ENCODE data around the gene ARHGAP21.

ARHGAP21 gene

GRCh38 chr10:24575481-24576002, 148.1 kb downstream of the ARHGAP21 start:
- H3K9ac ChIP-seq, result no peak overlapping the region
- no peaks in the 10 kb centered on the region; a peak in 1 of 22 replicates for H4K20me1 ChIP-seq
- no peak overlapping the region for H3K27ac ChIP-seq
- no peak for TF ChIP-seq Cebpa-rat (IDR thresholded peaks at IDR 0.05)
- no peaks in the 10 kb centered on the region for H3K27me3 ChIP-seq
- peaks cover 0 to 5% (median 0%) of the 10 kb centered on the region in 10 experiments; a peak in 1 of 20 replicates for H3K4me1 ChIP-seq
- peaks cover 0 to 5% (median 0%) of the 10 kb centered on the region in 11 experiments; a peak in 2 of 22 replicates for H3K9me3 ChIP-seq (replicated peaks in 1 of 11)
- no peak overlapping the region for H3K4me2 ChIP-seq
- 0 out of 22 replicates have a peak, but pooled peaks cover 0 to under 1% (median 0%) of the 10 kb centered on the region in 11 experiments for H3K36me3 ChIP-seq
- no peak overlapping the region for H3K4me3 ChIP-seq

- Histone ChIP-seq H3K36me3 (no peaks in the 10 kb centered on the region), H3K27me3 (no peaks in the 10 kb centered on the region), H3K9me3 (replicated peaks in 1 of 11) (peaks cover 0 to 5% (median 0%) of the 10 kb centered on the region in 11 experiments; a peak in 2 of 22 replicates), H3K4me1 (no peaks in the 10 kb centered on the region), H4K20me1 (no peaks in the 10 kb centered on the region; a peak in 1 of 22 replicates), H3K4me3 (no peak overlapping the region), H3K4me2 (no peak overlapping the region), H3K9ac (no peak overlapping the region), H3K27ac (no peak overlapping the region)
- no peak for TF ChIP-seq Cebpa-rat (IDR thresholded peaks at IDR 0.05)
Observed at GRCh38 chr10:24574578-24575155, 149.0 kb downstream of the ARHGAP21 start.

- Histone ChIP-seq H3K36me3 (no peaks in the 10 kb centered on the region), H4K20me1 (no peaks in the 10 kb centered on the region; a peak in 1 of 22 replicates), H3K9ac (no peak overlapping the region), H3K9me3 (replicated peaks in 1 of 11) (peaks cover 0 to 5% (median 0%) of the 10 kb centered on the region in 11 experiments; a peak in 2 of 22 replicates), H3K4me1 (no peaks in the 10 kb centered on the region), H3K27ac (no peak overlapping the region), H3K4me2 (no peak overlapping the region), H3K27me3 (no peaks in the 10 kb centered on the region), H3K4me3 (no peak overlapping the region)
- TF ChIP-seq Cebpa-rat (IDR thresholded peaks at IDR 0.05), result no peak
Observed at GRCh38 chr10:24574161-24574560, 149.5 kb downstream of the ARHGAP21 start.

GRCh38 chr10:24571870-24572450, 151.7 kb downstream of the ARHGAP21 start:
- Histone ChIP-seq H3K4me2 (no peak overlapping the region), H3K27me3 (no peaks in the 10 kb centered on the region), H3K27ac (no peak overlapping the region), H3K9me3 (replicated peaks in 1 of 11) (peaks cover 0 to 5% (median 0%) of the 10 kb centered on the region in 11 experiments; a peak in 2 of 22 replicates), H3K4me1 (no peaks in the 10 kb centered on the region), H4K20me1 (no peaks in the 10 kb centered on the region; a peak in 1 of 22 replicates), H3K9ac (no peak overlapping the region), H3K4me3 (no peak overlapping the region), H3K36me3 (no peaks in the 10 kb centered on the region)
- no peak for TF ChIP-seq Cebpa-rat (IDR thresholded peaks at IDR 0.05)

- Histone ChIP-seq H3K36me3 (no peaks in the 10 kb centered on the region), H3K4me3 (no peak overlapping the region), H3K27me3 (no peaks in the 10 kb centered on the region), H3K27ac (no peak overlapping the region), H4K20me1 (no peaks in the 10 kb centered on the region; a peak in 1 of 22 replicates), H3K4me2 (no peak overlapping the region), H3K9me3 (replicated peaks in 1 of 11) (no peaks in the 10 kb centered on the region), H3K9ac (no peak overlapping the region), H3K4me1 (no peaks in the 10 kb centered on the region)
- no peak for TF ChIP-seq Cebpa-rat (IDR thresholded peaks at IDR 0.05)
Observed at GRCh38 chr10:24570658-24571426, 152.8 kb downstream of the ARHGAP21 start.

GRCh38 chr10:24569828-24570657, 153.6 kb downstream of the ARHGAP21 start:
- no peaks in the 10 kb centered on the region for H3K4me1 ChIP-seq
- no peak overlapping the region for H3K4me3 ChIP-seq
- no peaks in the 10 kb centered on the region for H3K27me3 ChIP-seq
- no peak overlapping the region for H3K27ac ChIP-seq
- no peak overlapping the region for H3K9ac ChIP-seq
- H3K36me3 ChIP-seq, result no peaks in the 10 kb centered on the region
- no peak for TF ChIP-seq Cebpa-rat (IDR thresholded peaks at IDR 0.05)
- no peaks in the 10 kb centered on the region; a peak in 1 of 22 replicates for H4K20me1 ChIP-seq
- H3K4me2 ChIP-seq, result no peak overlapping the region
- no peaks in the 10 kb centered on the region for H3K9me3 ChIP-seq (replicated peaks in 1 of 11)

GRCh38 chr10:24569330-24569796, 154.3 kb downstream of the ARHGAP21 start:
- Histone ChIP-seq H3K9me3 (replicated peaks in 1 of 11) (no peaks in the 10 kb centered on the region), H3K4me1 (no peaks in the 10 kb centered on the region), H3K36me3 (no peaks in the 10 kb centered on the region), H3K4me2 (no peak overlapping the region), H3K9ac (no peak overlapping the region), H4K20me1 (no peaks in the 10 kb centered on the region), H3K27ac (no peak overlapping the region), H3K27me3 (no peaks in the 10 kb centered on the region), H3K4me3 (no peak overlapping the region)
- TF ChIP-seq Cebpa-rat (IDR thresholded peaks at IDR 0.05), result no peak

- Histone ChIP-seq H3K27ac (no peak overlapping the region), H4K20me1 (no peaks in the 10 kb centered on the region), H3K36me3 (no peaks in the 10 kb centered on the region), H3K9me3 (replicated peaks in 1 of 11) (no peaks in the 10 kb centered on the region), H3K27me3 (no peaks in the 10 kb centered on the region), H3K9ac (no peak overlapping the region), H3K4me1 (no peaks in the 10 kb centered on the region), H3K4me3 (no peak overlapping the region), H3K4me2 (no peak overlapping the region)
- TF ChIP-seq Cebpa-rat (IDR thresholded peaks at IDR 0.05), result no peak
Observed at GRCh38 chr10:24568042-24568441, 155.6 kb downstream of the ARHGAP21 start.

All from BLaER1 treated with 17β-estradiol and CSF1 and Interleukin-3, amounts not matched to agents 10 nM and 100 nM (cell line).